ENCODE measurements around the gene COL25A1. TPM values are rescaled to one million over a fixed set of nuclear protein-coding genes. Genes with fewer than 3 reads are reported as not detected.

The COL25A1 gene
- polyA plus RNA-seq, 3 donors from 2014 or later = not detected

- Mint-ChIP-seq H3K27ac (no peak overlapping the region), H3K4me1 (no peaks in the 10 kb centered on the region), H3K9me3 (peaks cover 0 to 4% (median 2%) of the 10 kb centered on the region in 6 donors), H3K27me3 (ENCODE audit: low read depth in 3 of 3) (peaks cover 1 to 10% (median 5%) of the 10 kb centered on the region in 3 donors), H3K36me3 (no peaks in the 10 kb centered on the region), H3K4me3 (no peak overlapping the region)
- DNase-seq = no peak
Measured at GRCh38 chr4:109231331-109231730, 71.1 kb downstream of the COL25A1 start.

- Mint-ChIP-seq H3K4me1 (no peaks in the 10 kb centered on the region), H3K27ac (no peak overlapping the region)
- DNase-seq = no peak
Measured at GRCh38 chr4:109229028-109229427, 73.4 kb downstream of the COL25A1 start.

GRCh38 chr4:109218288-109218687 lies 84.2 kb downstream of the COL25A1 start:
- no peak overlapping the region for H3K27ac Mint-ChIP-seq
- no peak overlapping the region for H3K4me3 Mint-ChIP-seq
- DNase-seq = no peak
- H3K27me3 Mint-ChIP-seq (ENCODE audit: low read depth in 3 of 3) = peaks cover 0 to 2% (median 0%) of the 10 kb centered on the region in 3 donors
- no peaks in the 10 kb centered on the region for H3K9me3 Mint-ChIP-seq
- no peaks in the 10 kb centered on the region for H3K4me1 Mint-ChIP-seq
- H3K36me3 Mint-ChIP-seq = no peaks in the 10 kb centered on the region

More at GRCh38 chr4:109229028-109229427, 73.4 kb downstream of the COL25A1 start:
- no peaks in the 10 kb centered on the region for H3K36me3 Mint-ChIP-seq
- H3K4me3 Mint-ChIP-seq = no peak overlapping the region
- H3K9me3 Mint-ChIP-seq = no peaks in the 10 kb centered on the region
- peaks cover 1 to 10% (median 5%) of the 10 kb centered on the region in 3 donors for H3K27me3 Mint-ChIP-seq (ENCODE audit: low read depth in 3 of 3)

- H3K9me3 Mint-ChIP-seq = no peaks in the 10 kb centered on the region
- no peak for DNase-seq
- H3K36me3 Mint-ChIP-seq = no peaks in the 10 kb centered on the region
- H3K4me1 Mint-ChIP-seq = no peaks in the 10 kb centered on the region
- peaks cover 0 to 4% (median 0%) of the 10 kb centered on the region in 3 donors for H3K27me3 Mint-ChIP-seq (ENCODE audit: low read depth in 3 of 3)
- no peak overlapping the region for H3K27ac Mint-ChIP-seq
- H3K4me3 Mint-ChIP-seq = no peak overlapping the region
Measured at GRCh38 chr4:109216085-109216696, 86.3 kb downstream of the COL25A1 start.

GRCh38 chr4:109215506-109215905 lies 87.0 kb downstream of the COL25A1 start:
- peaks cover 0 to 4% (median 0%) of the 10 kb centered on the region in 3 donors for H3K27me3 Mint-ChIP-seq (ENCODE audit: low read depth in 3 of 3)
- no peaks in the 10 kb centered on the region for H3K9me3 Mint-ChIP-seq
- no peak for DNase-seq
- no peaks in the 10 kb centered on the region for H3K36me3 Mint-ChIP-seq
- no peak overlapping the region for H3K27ac Mint-ChIP-seq
- no peaks in the 10 kb centered on the region for H3K4me1 Mint-ChIP-seq
- H3K4me3 Mint-ChIP-seq = no peak overlapping the region

GRCh38 chr4:109214622-109215301 lies 87.7 kb downstream of the COL25A1 start:
- Mint-ChIP-seq H3K27me3 (ENCODE audit: low read depth in 3 of 3) (peaks cover 0 to 4% (median 0%) of the 10 kb centered on the region in 3 donors), H3K27ac (no peak overlapping the region), H3K9me3 (no peaks in the 10 kb centered on the region), H3K4me1 (no peaks in the 10 kb centered on the region), H3K36me3 (no peaks in the 10 kb centered on the region), H3K4me3 (no peak overlapping the region)
- DNase-seq = no peak

- Mint-ChIP-seq H3K4me1 (no peaks in the 10 kb centered on the region), H3K4me3 (no peak overlapping the region), H3K9me3 (no peaks in the 10 kb centered on the region), H3K36me3 (no peaks in the 10 kb centered on the region), H3K27me3 (ENCODE audit: low read depth in 3 of 3) (peaks cover 0 to 4% (median 0%) of the 10 kb centered on the region in 3 donors), H3K27ac (no peak overlapping the region)
- no peak for DNase-seq
Measured at GRCh38 chr4:109213056-109213455, 89.4 kb downstream of the COL25A1 start.

GRCh38 chr4:109211671-109212070 lies 90.8 kb downstream of the COL25A1 start:
- Mint-ChIP-seq H3K9me3 (no peaks in the 10 kb centered on the region), H3K36me3 (no peaks in the 10 kb centered on the region), H3K4me1 (no peaks in the 10 kb centered on the region), H3K27me3 (ENCODE audit: low read depth in 3 of 3) (peaks cover 0 to 2% (median 0%) of the 10 kb centered on the region in 3 donors), H3K27ac (no peak overlapping the region), H3K4me3 (no peak overlapping the region)
- no peak for DNase-seq

- no peak overlapping the region for H3K4me3 Mint-ChIP-seq
- no peak for DNase-seq
- no peaks in the 10 kb centered on the region for H3K36me3 Mint-ChIP-seq
- no peaks in the 10 kb centered on the region for H3K4me1 Mint-ChIP-seq
- H3K27me3 Mint-ChIP-seq (ENCODE audit: low read depth in 3 of 3) = peaks cover 0 to 2% (median 0%) of the 10 kb centered on the region in 3 donors
- no peaks in the 10 kb centered on the region for H3K9me3 Mint-ChIP-seq
- no peak overlapping the region for H3K27ac Mint-ChIP-seq
Measured at GRCh38 chr4:109209647-109210046, 92.8 kb downstream of the COL25A1 start.

- DNase-seq = no peak
- H3K4me3 Mint-ChIP-seq = no peak overlapping the region
- no peaks in the 10 kb centered on the region for H3K4me1 Mint-ChIP-seq
- no peak overlapping the region for H3K27ac Mint-ChIP-seq
- H3K27me3 Mint-ChIP-seq (ENCODE audit: low read depth in 3 of 3) = peaks cover 0 to 6% (median 3%) of the 10 kb centered on the region in 3 donors
- H3K36me3 Mint-ChIP-seq = no peaks in the 10 kb centered on the region
- no peaks in the 10 kb centered on the region for H3K9me3 Mint-ChIP-seq
Measured at GRCh38 chr4:109207898-109208297, 94.6 kb downstream of the COL25A1 start.

- Mint-ChIP-seq H3K4me1 (no peaks in the 10 kb centered on the region), H3K4me3 (no peak overlapping the region), H3K27me3 (ENCODE audit: low read depth in 3 of 3) (peaks cover 0 to 10% (median 1%) of the 10 kb centered on the region in 3 donors), H3K9me3 (no peaks in the 10 kb centered on the region), H3K27ac (no peak overlapping the region), H3K36me3 (no peaks in the 10 kb centered on the region)
- no peak for DNase-seq
Measured at GRCh38 chr4:109207061-109207460, 95.4 kb downstream of the COL25A1 start.

- H3K36me3 Mint-ChIP-seq = no peaks in the 10 kb centered on the region
- no peak overlapping the region for H3K4me3 Mint-ChIP-seq
- peaks cover 0 to 12% (median 1%) of the 10 kb centered on the region in 3 donors for H3K27me3 Mint-ChIP-seq (ENCODE audit: low read depth in 3 of 3)
- no peak for DNase-seq
- H3K4me1 Mint-ChIP-seq = no peaks in the 10 kb centered on the region
- H3K9me3 Mint-ChIP-seq = no peaks in the 10 kb centered on the region
- H3K27ac Mint-ChIP-seq = no peak overlapping the region
Measured at GRCh38 chr4:109206620-109207019, 95.8 kb downstream of the COL25A1 start.

- no peaks in the 10 kb centered on the region for H3K4me1 Mint-ChIP-seq
- peaks cover 0 to 13% (median 1%) of the 10 kb centered on the region in 3 donors for H3K27me3 Mint-ChIP-seq (ENCODE audit: low read depth in 3 of 3)
- H3K27ac Mint-ChIP-seq = no peak overlapping the region
- H3K4me3 Mint-ChIP-seq = no peak overlapping the region
- no peaks in the 10 kb centered on the region for H3K9me3 Mint-ChIP-seq
- no peak for DNase-seq
- H3K36me3 Mint-ChIP-seq = no peaks in the 10 kb centered on the region
Measured at GRCh38 chr4:109205186-109205585, 97.3 kb downstream of the COL25A1 start.

GRCh38 chr4:109199585-109199984 lies 102.9 kb downstream of the COL25A1 start:
- H3K27me3 Mint-ChIP-seq (ENCODE audit: low read depth in 3 of 3) = peaks cover 0 to 13% (median 1%) of the 10 kb centered on the region in 3 donors
- no peaks in the 10 kb centered on the region for H3K4me1 Mint-ChIP-seq
- H3K36me3 Mint-ChIP-seq = no peaks in the 10 kb centered on the region
- no peak for DNase-seq
- H3K9me3 Mint-ChIP-seq = no peaks in the 10 kb centered on the region
- H3K27ac Mint-ChIP-seq = no peak overlapping the region
- H3K4me3 Mint-ChIP-seq = no peak overlapping the region
